Measurements from ENCODE around the gene GP9. TPM values are rescaled to one million over a fixed set of nuclear protein-coding genes. Genes with fewer than 3 reads are reported as not detected.

GP9 gene
- total and polyA plus RNA-seq, 4 donors = 0.30 to 0.72 (median 0.59) TPM; not detected in 1

GRCh38 chr3:129035360-129036221, 25.0 kb upstream of the GP9 start:
- DNase-seq (ENCODE audit: low read depth in 4 of 6, low spot score in 6 of 6) = no peak
- Histone ChIP-seq H3K9me3 (ENCODE audit: control insufficient read depth, insufficient read depth, low read length) (no peaks in the 10 kb centered on the region), H3K36me3 (ENCODE audit: control insufficient read depth, insufficient read depth, low read length) (peaks cover 20% of the 10 kb centered on the region), H3K4me3 (ENCODE audit: low read depth, low read length) (no peak overlapping the region), H3K27ac (ENCODE audit: low read depth, low read length) (no peak overlapping the region), H3K27me3 (ENCODE audit: control insufficient read depth, insufficient read depth, low read length) (no peaks in the 10 kb centered on the region), H3K4me1 (ENCODE audit: control insufficient read depth, insufficient read depth, low read length) (peaks cover 11% of the 10 kb centered on the region)
- WGBS (ENCODE audit: insufficient coverage) = 82% methylated on average over 3 of the region's 11 CpGs

GRCh38 chr3:129036222-129037092, 24.1 kb upstream of the GP9 start:
- no peak for DNase-seq (ENCODE audit: low read depth in 4 of 6, low spot score in 6 of 6)
- H3K4me3 ChIP-seq (ENCODE audit: low read depth, low read length) = no peak overlapping the region
- no peaks in the 10 kb centered on the region for H3K27me3 ChIP-seq (ENCODE audit: control insufficient read depth, insufficient read depth, low read length)
- WGBS (ENCODE audit: insufficient coverage) = 85% methylated on average over 7 of the region's 10 CpGs
- no peak overlapping the region for H3K27ac ChIP-seq (ENCODE audit: low read depth, low read length)
- H3K4me1 ChIP-seq (ENCODE audit: control insufficient read depth, insufficient read depth, low read length) = peaks cover 11% of the 10 kb centered on the region
- H3K36me3 ChIP-seq (ENCODE audit: control insufficient read depth, insufficient read depth, low read length) = peaks cover 19% of the 10 kb centered on the region
- no peaks in the 10 kb centered on the region for H3K9me3 ChIP-seq (ENCODE audit: control insufficient read depth, insufficient read depth, low read length)

GRCh38 chr3:129037093-129037419, 23.5 kb upstream of the GP9 start:
- no peaks in the 10 kb centered on the region for H3K9me3 ChIP-seq (ENCODE audit: control insufficient read depth, insufficient read depth, low read length)
- H3K4me3 ChIP-seq (ENCODE audit: low read depth, low read length) = no peak overlapping the region
- no peak overlapping the region for H3K27ac ChIP-seq (ENCODE audit: low read depth, low read length)
- peaks cover 11% of the 10 kb centered on the region for H3K4me1 ChIP-seq (ENCODE audit: control insufficient read depth, insufficient read depth, low read length)
- H3K36me3 ChIP-seq (ENCODE audit: control insufficient read depth, insufficient read depth, low read length) = peaks cover 19% of the 10 kb centered on the region
- H3K27me3 ChIP-seq (ENCODE audit: control insufficient read depth, insufficient read depth, low read length) = no peaks in the 10 kb centered on the region
- 100% methylated on average over 1 of the region's 2 CpGs for WGBS (ENCODE audit: insufficient coverage)
- no peak for DNase-seq (ENCODE audit: low read depth in 4 of 6, low spot score in 6 of 6)

GRCh38 chr3:129038121-129038855, 22.3 kb upstream of the GP9 start:
- no peak for DNase-seq (ENCODE audit: low read depth in 4 of 6, low spot score in 6 of 6)
- Histone ChIP-seq H3K27me3 (ENCODE audit: control insufficient read depth, insufficient read depth, low read length) (no peaks in the 10 kb centered on the region), H3K27ac (ENCODE audit: low read depth, low read length) (no peak overlapping the region), H3K9me3 (ENCODE audit: control insufficient read depth, insufficient read depth, low read length) (no peaks in the 10 kb centered on the region), H3K4me1 (ENCODE audit: control insufficient read depth, insufficient read depth, low read length) (peaks cover 11% of the 10 kb centered on the region), H3K4me3 (ENCODE audit: low read depth, low read length) (no peak overlapping the region), H3K36me3 (ENCODE audit: control insufficient read depth, insufficient read depth, low read length) (peaks cover 11% of the 10 kb centered on the region)
- 73% methylated on average over 6 of the region's 10 CpGs for WGBS (ENCODE audit: insufficient coverage)

GRCh38 chr3:129039271-129040038, 21.1 kb upstream of the GP9 start:
- Histone ChIP-seq H3K27me3 (ENCODE audit: control insufficient read depth, insufficient read depth, low read length) (no peaks in the 10 kb centered on the region), H3K4me1 (ENCODE audit: control insufficient read depth, insufficient read depth, low read length) (peaks cover 11% of the 10 kb centered on the region), H3K9me3 (ENCODE audit: control insufficient read depth, insufficient read depth, low read length) (no peaks in the 10 kb centered on the region), H3K27ac (ENCODE audit: low read depth, low read length) (no peak overlapping the region), H3K36me3 (ENCODE audit: control insufficient read depth, insufficient read depth, low read length) (peaks cover 11% of the 10 kb centered on the region), H3K4me3 (ENCODE audit: low read depth, low read length) (no peak overlapping the region)
- 60% methylated on average over 14 of the region's 14 CpGs for WGBS (ENCODE audit: insufficient coverage)
- peak in 2 of 6 donors; percentile 69 to 72 for DNase-seq (ENCODE audit: low read depth in 4 of 6, low spot score in 6 of 6)

- no peak overlapping the region for H3K4me3 ChIP-seq (ENCODE audit: low read depth, low read length)
- peaks cover 11% of the 10 kb centered on the region for H3K36me3 ChIP-seq (ENCODE audit: control insufficient read depth, insufficient read depth, low read length)
- no peaks in the 10 kb centered on the region for H3K9me3 ChIP-seq (ENCODE audit: control insufficient read depth, insufficient read depth, low read length)
- H3K27ac ChIP-seq (ENCODE audit: low read depth, low read length) = no peak overlapping the region
- no peak for DNase-seq (ENCODE audit: low read depth in 4 of 6, low spot score in 6 of 6)
- peaks cover under 1% of the 10 kb centered on the region for H3K27me3 ChIP-seq (ENCODE audit: control insufficient read depth, insufficient read depth, low read length)
- WGBS (ENCODE audit: insufficient coverage) = 77% methylated on average over 2 of the region's 3 CpGs
- H3K4me1 ChIP-seq (ENCODE audit: control insufficient read depth, insufficient read depth, low read length) = peaks cover 11% of the 10 kb centered on the region
Observed at GRCh38 chr3:129040039-129040336, 20.6 kb upstream of the GP9 start.

GRCh38 chr3:129040579-129041300, 19.8 kb upstream of the GP9 start:
- no peak overlapping the region for H3K27ac ChIP-seq (ENCODE audit: low read depth, low read length)
- peaks cover 11% of the 10 kb centered on the region for H3K4me1 ChIP-seq (ENCODE audit: control insufficient read depth, insufficient read depth, low read length)
- DNase-seq (ENCODE audit: low read depth in 4 of 6, low spot score in 6 of 6) = no peak
- H3K4me3 ChIP-seq (ENCODE audit: low read depth, low read length) = no peak overlapping the region
- H3K9me3 ChIP-seq (ENCODE audit: control insufficient read depth, insufficient read depth, low read length) = no peaks in the 10 kb centered on the region
- WGBS (ENCODE audit: insufficient coverage) = 81% methylated on average over 12 of the region's 15 CpGs
- peaks cover 11% of the 10 kb centered on the region for H3K36me3 ChIP-seq (ENCODE audit: control insufficient read depth, insufficient read depth, low read length)
- H3K27me3 ChIP-seq (ENCODE audit: control insufficient read depth, insufficient read depth, low read length) = peaks cover 8% of the 10 kb centered on the region

GRCh38 chr3:129045675-129046036, 14.9 kb upstream of the GP9 start:
- no peak overlapping the region for H3K27ac ChIP-seq (ENCODE audit: low read depth, low read length)
- DNase-seq (ENCODE audit: low read depth in 4 of 6, low spot score in 6 of 6) = no peak
- H3K36me3 ChIP-seq (ENCODE audit: control insufficient read depth, insufficient read depth, low read length) = peaks cover 2% of the 10 kb centered on the region
- no peaks in the 10 kb centered on the region for H3K9me3 ChIP-seq (ENCODE audit: control insufficient read depth, insufficient read depth, low read length)
- no peak overlapping the region for H3K4me3 ChIP-seq (ENCODE audit: low read depth, low read length)
- H3K4me1 ChIP-seq (ENCODE audit: control insufficient read depth, insufficient read depth, low read length) = peaks cover 3% of the 10 kb centered on the region
- peaks cover 22% of the 10 kb centered on the region for H3K27me3 ChIP-seq (ENCODE audit: control insufficient read depth, insufficient read depth, low read length)
- 4% methylated on average over 40 of the region's 43 CpGs for WGBS (ENCODE audit: insufficient coverage)

All from spinal cord (tissue), 10 donors.